Prostate gland (tissue), 1 donor: ENCODE results near the gene FRRS1.

Source experiments
- POLR2A ChIP-seq: fragments of 450-650 bp; IDR thresholded peaks from one replicate; pipeline ENCODE4 v1.6.1; 2016; ENCODE audit warnings: antibody characterized with exemption, mild to moderate bottlenecking
- POLR2AphosphoS5 ChIP-seq: sonication (generic); formaldehyde crosslinking; IDR thresholded peaks from one replicate; pipeline ENCODE4 v1.6.1; 2017; ENCODE audit warnings: antibody characterized with exemption

DNA sequence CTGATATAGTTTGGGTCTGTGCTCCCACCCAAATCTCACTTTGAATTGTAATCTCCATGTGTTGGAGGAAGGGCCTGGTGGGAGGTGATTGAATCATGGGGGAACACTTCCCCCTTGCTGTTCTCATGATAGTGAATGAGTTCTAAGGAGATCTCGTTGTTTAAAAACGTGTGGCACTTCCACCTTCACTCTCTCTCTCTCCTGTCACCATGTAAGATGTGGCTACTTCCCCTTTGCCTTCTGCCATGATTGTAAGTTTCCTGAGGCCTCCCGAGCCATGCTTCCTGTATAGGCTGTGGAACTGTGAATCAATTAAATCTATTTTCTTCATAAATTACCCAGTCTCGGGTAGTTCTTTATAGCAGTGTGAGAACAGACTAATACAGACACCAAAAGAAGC lies 40.4 kb downstream of the FRRS1 start:
- TF ChIP-seq POLR2A (no peak), POLR2AphosphoS5 (no peak)
